GM19397 (cell line): ENCODE results near the gene PTPRN2.
"Not testable (repeated sequence)": the region's sequence is repeated elsewhere in the genome, so short reads cannot be mapped to it uniquely, and the experiment has no call there.

Experiments used
- ATAC-seq: cut with Tn5 transposase; IDR thresholded peaks from one replicate; pipeline ENCODE4 v1.9.1; 2021; ENCODE audit warnings: mild to moderate bottlenecking, moderate library complexity; ENCODE audit not compliant: unreplicated experiment

Gene PTPRN2

DNA sequence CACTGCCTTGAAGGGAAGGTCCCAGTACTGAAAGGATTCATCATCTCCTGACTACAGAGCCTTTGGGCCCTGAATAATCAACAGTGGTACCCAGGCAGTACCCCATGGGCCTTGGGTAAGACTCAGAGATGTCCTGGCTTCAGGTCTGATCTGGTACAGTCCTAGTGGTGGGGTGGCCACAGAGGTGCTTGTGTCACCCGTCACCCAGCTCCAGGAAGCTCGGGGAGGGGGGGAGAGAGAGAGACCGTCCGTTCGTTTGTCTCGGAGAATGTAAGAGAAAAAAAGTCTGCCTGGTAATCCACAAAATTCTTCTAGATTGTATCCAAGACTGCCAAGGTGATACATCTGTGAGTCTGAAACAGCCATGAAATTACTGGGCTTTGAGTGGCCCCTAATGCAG, 381.3 kb downstream of the PTPRN2 start:
- ATAC-seq, result no peak

DNA sequence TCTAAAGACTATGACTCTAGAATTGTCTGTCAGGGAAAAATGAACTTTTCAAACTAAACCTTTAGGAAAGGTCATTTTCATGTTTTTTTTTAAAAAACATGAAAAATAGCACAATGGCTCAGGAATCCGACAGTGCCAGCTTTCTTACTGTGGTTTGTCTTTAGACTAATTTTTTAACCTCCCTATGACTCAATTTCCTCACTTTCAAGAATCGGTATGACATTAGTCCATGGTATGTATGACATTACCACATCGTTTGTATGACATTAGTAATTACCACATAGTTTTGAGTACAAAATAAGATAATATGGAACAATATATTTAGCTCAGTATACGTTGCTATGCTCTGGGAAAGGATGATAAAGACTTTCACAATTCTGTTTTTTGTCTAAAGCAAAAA, 383.2 kb downstream of the PTPRN2 start:
- ATAC-seq, result no peak

DNA sequence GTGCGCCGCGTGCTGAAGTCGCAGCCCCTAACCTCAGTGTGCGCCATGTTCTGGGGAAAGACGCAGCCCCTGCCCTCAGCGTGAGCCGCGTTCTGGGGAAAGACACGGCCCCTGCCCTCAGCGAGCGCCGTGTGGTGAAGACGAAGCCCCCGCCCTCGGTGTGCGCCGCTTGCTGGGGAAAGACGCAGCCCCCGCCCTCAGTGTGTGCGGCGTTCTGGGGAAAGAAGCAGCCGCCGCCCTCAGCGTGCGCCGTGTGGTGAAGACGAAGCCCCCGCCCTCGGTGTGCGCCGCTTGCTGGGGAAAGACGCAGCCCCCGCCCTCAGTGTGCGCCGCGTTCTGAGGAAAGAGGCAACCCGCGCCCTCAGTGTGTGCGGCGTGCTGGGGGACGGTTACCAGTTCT, 383.7 kb downstream of the PTPRN2 start:
- ATAC-seq, result not testable (repeated sequence)

DNA sequence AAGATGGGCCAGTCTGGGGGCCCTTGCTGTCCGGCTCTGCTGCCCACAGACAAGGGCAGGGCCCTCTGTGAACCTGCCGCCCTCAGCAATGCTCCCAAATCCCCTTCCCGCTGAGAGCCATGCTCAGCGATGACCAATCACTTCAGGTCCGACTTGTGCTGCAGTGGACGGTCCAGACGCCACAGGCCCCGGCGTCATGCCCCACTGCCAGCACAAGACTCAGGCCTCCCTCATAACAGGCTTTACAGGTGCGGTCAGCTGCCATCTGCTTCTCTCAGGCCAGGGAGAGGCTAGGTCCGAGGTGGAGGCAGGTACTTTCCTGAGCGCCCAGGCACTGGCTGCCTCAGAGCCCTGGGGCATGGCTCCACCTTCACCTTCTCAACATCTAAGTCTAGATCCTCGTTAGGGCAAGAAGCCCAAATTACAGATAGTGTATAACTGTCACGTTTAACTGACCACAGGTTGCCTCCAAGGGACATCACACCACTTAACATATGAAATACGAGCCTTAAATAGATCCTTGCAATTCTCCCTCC, 393.2 kb downstream of the PTPRN2 start:
- no peak for ATAC-seq

DNA sequence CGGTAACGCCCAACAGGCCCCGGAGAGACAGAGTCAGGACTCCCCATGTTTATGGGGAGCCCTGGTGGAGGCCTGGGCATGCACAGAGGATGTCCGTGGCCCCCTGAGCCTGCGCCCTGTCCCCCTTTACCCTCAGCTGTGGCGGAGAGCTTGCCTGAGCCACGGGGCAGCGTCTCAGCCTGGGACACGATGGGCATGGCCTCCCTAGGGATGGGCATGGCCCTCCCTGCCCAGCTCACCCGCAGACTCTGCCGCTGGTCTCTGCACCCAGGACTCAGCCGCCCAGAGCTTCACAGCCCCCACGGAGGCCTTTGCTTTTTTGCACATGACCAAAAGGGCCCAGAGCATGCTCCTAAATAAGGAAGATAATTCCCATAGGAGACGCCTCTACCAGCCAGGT, 394.2 kb downstream of the PTPRN2 start:
- no peak for ATAC-seq

DNA sequence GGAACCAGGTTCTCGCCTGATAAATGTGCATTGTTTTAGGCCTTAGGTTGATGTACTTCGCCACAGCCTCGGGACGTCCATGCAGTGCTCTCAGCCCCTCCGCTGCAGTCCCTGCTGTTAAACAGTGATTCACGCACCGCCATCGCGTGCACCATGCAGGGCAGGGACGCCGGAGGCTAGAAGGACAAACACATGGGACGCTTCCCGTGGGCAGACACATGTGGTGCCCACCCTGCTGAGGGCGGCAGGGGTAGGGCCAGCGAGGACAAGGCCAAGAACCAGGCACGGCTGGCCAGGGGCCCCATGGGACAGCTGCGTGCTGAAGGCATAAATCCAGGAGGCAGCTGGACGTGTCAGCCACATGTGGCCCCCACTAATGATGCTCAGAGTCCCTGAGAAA, 394.7 kb downstream of the PTPRN2 start:
- ATAC-seq, result no peak

DNA sequence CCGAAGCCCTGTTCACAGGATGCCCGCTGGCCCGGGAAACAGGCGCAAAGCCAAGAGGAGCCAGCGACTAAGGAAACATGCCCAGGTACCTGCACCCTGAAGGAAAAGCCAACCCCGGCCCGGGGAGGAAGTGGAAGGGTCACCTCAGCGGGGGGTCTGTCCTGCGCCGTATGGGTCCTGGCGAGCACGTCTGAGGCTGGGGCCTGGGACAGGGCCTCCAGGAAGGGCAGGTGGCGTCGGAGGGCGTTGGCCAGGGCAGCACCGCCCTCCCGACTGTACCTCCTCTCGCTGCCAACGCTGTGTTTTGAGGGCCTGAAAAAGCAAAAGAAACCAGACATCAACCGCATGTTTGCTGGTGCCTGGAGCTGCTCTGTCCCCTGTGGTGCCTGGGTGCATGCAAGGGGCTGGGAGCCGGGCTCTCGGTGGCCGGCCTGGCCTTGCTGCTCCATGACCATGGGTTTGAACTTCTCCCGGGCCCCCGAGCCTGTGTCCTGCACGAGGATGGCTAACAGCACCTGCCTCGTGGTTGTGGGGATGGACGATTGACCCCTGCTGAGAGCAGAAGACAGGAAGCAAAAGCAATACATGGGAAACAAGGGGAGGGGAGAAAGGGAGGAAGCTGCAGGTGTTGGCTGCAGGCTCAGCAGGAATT, 395.3 kb downstream of the PTPRN2 start:
- no peak for ATAC-seq

DNA sequence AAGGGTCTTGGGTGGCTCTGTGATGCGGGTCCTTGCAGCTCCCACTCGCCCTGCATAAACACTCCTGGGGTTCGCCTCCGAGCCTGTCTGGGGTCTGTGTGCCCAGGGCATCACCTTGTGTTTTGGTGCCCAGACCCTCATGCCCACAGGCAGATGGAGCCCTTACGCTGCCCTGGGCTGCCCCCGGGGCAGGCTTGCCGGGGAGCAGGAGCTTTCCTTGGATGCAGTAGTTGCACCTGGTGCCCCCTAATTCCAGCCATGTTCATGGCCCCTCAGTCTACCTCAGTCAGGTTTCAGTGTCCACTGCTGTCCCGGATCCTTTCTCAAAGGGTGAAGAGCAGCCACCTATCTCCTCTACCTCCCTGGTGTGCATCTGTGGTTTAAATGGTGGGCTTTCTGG, 396.0 kb downstream of the PTPRN2 start:
- no peak for ATAC-seq

DNA sequence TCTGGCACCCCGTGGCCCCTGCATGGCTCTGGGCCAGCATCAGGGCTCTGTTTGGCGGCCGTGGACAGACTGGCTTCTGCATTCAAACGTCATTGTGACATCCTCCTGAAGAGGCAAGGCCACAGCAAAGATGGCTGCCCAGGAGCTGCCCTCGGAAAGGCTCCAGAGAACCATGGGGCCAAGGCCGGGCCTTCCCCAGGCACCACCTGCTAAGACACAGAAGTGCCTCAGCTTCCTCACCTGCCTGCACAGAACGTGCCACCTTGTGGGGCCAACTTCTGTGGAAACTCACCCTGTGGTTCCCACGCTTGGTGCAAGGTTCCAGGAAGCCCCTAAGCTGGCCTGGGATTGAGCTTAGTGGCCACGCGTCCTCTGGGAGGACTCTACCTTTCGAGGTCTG, 396.9 kb downstream of the PTPRN2 start:
- no peak for ATAC-seq

DNA sequence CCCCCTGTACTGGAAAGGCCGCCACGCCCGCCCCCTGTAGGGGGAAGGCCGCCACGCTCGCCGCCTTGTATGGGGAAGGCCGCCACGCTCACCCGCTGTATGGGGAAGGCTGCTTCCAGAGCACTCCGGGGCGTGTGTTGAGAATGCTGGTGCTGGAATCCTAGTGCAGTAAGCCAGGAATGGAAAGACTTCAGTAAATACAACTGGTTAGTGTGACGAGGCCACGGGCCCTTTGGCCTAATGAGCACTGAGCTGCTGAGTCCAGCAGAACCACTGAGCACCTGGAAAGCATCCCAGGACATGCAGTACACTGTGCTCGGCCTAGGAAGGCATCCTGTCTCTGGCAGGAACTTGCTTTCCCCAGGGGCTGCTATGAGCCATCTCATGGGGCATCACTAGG, 398.9 kb downstream of the PTPRN2 start:
- no peak for ATAC-seq

DNA sequence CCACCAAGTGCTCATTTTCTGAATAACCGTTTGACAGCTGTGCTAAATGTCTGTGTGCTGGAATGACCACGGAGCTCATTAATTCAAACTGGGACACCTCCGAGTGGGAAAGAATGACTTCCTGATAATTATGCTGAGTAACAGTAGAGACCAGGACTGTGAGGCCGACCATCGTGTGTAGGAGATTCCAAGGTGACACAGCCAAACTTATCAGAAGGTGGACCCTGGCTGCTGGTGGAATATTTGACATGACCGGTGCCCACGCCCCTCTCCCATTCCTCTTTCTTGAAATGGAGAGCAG, 400.0 kb downstream of the PTPRN2 start:
- ATAC-seq, result no peak

DNA sequence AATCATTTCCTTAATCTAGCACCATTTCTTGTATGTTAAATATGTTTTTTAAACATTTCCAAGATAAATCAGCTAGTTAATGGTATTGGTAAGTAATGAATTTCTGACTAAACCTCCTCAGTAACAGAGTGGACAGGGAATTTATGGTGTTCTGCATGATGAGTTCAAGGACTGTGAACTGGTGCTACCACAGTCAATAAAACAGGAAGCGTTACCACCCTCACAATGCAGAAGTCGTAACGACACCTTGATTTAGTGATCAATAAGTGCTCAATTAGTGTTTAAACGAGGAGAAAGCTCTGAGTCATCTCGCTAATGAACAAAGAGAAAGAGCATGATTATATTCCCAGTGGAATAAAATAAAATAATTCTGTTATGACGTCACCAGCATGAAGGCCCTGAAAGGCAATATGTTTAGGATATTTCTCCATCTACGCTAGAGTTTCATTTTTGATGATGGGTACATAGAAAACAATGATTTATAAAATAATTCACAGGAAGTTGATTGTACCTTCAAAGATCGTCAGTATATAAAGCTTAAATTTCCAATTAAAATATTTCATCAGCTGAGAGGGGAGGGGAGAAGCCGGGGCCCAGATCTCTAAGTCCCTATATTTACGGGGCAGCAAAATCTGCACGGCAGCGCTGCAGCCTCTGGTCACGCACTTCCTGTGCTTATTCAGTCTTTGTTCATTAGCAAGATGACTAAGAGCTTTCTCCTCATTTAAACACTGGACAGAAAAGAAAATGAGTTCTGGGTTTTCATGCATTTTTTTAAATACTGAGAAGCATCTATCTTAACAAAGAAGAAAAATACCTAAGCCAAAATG, 400.5 kb downstream of the PTPRN2 start:
- ATAC-seq, result no peak

DNA sequence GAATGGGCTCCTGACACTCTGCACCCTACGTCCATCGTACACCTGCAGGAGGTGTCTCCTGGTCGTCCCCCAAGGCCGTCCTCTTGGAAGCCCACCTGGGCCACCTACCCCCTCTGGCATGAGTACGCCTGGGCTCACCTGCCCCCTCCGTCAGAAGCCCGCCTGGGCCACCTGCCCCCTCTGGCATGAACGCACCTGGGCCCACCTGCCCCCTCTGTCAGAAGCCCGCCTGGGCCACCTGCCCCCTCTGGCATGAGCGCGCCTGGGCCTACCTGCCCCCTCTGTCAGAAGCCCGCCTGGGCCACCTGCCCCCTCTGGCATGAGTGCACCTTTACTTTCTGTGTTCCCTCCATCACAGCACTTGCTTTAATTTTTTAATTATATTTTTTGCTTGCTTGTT, 401.2 kb downstream of the PTPRN2 start:
- no peak for ATAC-seq

DNA sequence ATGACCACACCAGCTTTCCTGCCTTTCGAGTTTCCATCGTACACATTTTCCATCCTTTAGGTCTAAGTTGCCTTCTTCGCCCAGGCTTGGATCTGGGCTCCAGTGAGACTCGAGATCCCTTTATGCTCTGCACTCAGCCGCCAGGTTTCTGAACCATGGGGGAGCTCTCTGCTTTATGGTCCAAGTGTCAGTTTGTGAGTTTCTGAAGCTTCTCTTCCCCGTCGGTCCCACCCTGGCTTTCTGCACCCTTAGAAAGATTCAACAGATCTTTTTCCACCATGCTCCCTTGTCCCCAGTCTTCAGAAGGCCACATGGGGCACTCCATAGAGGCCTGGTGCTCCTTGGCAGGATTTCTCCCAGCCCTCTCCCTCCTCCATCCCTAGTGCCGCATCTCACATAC, 402.0 kb downstream of the PTPRN2 start:
- ATAC-seq, result no peak

DNA sequence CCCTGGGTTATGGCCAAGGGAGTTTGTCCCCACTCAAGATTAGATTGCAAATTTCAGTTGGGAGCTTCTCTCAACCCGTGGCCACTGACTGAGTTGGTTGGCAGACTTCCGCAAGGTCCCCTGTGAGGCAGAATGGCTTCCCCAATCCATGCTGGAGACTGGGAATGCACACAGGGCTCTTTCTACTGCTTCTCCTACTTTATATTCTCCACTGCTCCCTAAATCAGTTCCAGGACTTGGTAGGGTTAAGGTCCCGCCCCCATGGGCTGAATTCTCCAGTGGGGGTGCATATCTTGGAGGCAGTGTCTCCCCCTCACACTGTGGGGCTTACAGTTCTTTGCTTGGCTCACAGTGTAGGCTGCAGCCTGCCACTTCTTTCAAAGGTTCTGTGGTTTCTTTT, 404.2 kb downstream of the PTPRN2 start:
- no peak for ATAC-seq

DNA sequence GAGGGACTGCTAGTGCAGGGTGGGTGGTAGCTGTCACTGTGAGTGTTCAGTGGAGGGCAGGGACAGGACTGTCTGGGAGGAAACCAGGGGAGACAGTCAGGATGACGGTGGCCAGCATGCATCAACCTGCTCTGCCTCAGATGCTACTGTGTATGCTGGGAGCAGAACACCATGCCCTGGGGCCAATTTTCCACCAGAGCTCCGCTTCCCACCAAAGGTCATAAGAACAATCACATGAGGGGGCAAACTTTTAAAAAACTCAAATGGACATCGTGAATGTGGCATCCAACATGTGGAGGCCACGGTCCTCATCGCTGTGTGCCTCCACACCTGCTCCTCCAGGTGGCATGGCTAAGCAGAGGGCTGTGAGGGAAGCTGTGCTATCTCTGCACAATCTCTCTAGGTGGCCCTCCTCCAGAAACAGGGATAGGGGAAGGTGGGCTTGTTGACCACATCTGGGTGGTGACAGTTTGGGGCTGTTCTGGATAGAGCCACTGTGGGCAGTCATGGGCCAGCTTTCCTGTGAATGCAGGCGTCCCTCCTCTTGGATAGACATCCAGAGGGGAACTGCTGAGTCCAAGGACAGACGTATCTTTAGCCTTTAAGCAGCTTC, 411.0 kb downstream of the PTPRN2 start:
- no peak for ATAC-seq

DNA sequence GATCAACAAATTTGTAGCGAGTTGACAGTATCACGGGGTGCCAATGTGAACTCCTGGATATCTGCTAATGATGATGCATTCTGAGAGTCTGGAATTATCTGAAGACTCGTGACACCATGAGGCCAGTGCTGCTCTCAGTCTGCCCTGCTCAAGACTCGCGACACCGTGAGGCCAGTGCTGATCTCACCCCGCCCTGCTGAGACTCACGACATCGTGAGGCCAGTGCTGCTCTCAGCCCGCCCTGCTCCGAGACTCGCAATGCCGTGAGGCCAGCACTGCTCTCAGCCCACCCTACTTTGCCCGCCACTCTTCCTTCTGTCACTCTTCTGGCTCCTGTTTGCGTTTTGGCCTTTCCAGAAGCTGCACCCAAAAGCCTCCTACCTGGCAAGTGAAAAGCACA, 411.8 kb downstream of the PTPRN2 start:
- no peak for ATAC-seq

DNA sequence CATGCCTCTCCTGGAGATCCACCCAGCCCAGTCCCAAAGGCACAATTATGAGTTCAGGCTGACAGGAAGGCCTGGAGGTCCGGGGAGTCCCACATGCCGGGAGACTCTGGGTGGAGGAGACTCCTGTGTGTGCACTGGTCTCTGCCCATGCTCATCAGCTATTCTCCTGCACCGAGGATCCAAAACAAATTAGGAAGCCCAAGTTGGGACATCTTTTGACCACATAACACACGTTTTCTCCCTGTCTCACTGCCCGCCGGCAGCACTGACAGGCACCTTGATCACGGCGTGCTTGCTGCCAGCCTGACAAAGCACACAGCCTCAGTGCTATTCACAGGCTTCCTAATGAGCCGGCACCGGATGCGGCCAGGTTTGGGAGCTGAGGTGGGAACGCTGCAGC, 412.7 kb downstream of the PTPRN2 start:
- ATAC-seq, result no peak

DNA sequence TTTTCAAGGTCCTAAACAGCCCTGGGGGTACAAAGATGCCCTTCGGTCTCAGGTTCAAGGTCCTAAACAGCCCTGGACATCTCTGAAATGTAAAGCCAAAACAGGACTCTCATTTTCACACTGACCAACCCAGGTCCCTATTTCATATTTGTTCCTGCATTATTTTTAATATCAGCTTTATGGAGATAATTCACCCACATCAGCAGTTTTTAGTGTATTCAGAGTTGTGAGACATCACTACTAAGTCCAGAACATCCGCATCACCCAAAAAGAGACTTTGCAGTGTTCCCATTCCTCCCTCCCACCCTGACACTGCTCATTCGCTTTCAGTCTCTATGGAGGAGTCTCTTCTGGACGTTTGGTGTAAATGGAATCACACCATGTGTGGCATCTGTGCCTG, 420.2 kb downstream of the PTPRN2 start:
- no peak for ATAC-seq

DNA sequence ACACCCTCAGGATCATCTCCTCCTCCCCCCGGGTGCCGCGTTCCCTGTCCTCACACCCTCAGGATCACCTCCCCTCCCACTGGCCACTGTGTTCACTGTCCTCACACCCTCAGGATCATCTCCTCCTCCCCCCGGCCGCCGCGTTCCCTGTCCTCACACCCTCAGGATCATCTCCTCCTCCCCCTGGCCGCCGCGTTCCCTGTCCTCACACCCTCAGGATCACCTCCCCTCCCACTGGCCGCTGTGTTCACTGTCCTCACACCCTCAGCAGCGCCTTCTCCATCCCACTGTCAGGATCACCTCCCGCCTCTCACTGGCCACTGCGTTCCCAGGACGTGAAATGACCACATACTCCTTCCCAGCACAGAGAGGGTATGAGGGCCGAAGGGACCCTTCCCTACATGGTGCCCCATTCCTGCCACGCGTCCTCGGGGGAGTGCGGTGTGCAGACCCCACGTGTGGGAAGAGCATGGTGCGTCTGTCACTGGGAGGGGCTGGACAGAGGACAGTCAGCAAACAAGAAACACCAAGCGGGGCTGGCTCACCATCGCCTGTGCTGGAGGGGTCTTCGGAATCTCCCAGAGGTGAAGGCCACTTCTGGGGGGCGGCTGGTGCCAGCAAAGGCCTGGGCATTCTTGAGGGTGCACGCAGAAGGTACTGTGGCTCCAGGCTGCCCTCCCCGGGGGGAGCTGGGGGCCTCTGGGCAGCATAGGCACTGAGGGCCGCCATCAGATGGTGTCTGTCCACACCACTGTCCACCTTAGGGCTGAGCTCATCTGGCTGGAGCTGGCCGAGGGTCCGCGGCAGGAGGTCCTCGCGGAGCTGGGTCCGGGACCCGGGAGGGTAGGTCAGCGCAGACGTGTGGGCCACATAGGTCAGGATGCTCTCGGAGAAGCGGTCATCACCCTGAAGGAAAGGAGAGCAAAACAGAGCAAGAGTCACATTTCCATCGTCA, 421.0 kb downstream of the PTPRN2 start:
- ATAC-seq, result no peak

DNA sequence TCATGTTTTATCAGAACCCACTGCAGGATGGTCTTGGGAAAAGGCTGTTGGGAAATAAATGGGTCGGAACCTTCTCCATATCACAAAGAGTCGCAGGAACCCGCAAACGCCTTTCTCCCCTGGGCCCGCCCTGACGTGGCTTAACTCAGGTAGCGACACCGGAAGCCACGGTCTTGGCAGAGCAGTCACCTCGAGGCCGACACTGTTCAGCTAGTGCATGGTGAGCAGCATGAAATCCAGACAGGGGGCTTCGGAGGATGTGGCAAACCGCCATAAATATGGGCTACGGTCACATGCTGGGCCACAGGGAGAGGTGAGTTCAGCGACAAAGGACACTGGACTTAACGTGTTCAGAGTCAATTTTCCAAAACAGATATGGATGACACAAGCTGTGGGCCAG, 421.9 kb downstream of the PTPRN2 start:
- no peak for ATAC-seq
